ENCODE results near the gene POU6F1.
A peak's percentile ranks its signal among the peaks of the same experiment; 100 is the strongest.

The POU6F1 gene

GRCh38 chr12:51242120-51242519 is 24.3 kb upstream of the POU6F1 start:
- TF ChIP-seq CTCF (IDR thresholded peaks at IDR 0.05; ENCODE audit: low read depth, low read length, missing control alignments) = no peak
- no peak overlapping the region for H3K4me3 ChIP-seq (replicated peaks; ENCODE audit: low read depth, low read length)
- no peak for DNase-seq (ENCODE audit: extremely low read depth, low read depth)

- no peak overlapping the region for H3K4me3 ChIP-seq (replicated peaks; ENCODE audit: low read depth, low read length)
- no peak for TF ChIP-seq CTCF (IDR thresholded peaks at IDR 0.05; ENCODE audit: low read depth, low read length, missing control alignments)
- no peak for DNase-seq (ENCODE audit: extremely low read depth, low read depth)
These were observed 23.1 kb upstream of the POU6F1 start for GRCh38 chr12:51240971-51241370.

GRCh38 chr12:51238510-51239334 is 20.9 kb upstream of the POU6F1 start, which contains the start of gene DAZAP2:
DAZAP2 (plus strand) TSS chr12:51238826; CDS start chr12:51238908, 82 bp downstream.
- DNase-seq (ENCODE audit: extremely low read depth, low read depth) = peak; percentile 76
- no peak for TF ChIP-seq CTCF (IDR thresholded peaks at IDR 0.05; ENCODE audit: low read depth, low read length, missing control alignments)
- peak within 1 kb of the TSS; percentile 96 for H3K4me3 ChIP-seq (replicated peaks; ENCODE audit: low read depth, low read length)

- peak overlapping the region; percentile 96 for H3K4me3 ChIP-seq (replicated peaks; ENCODE audit: low read depth, low read length)
- no peak for TF ChIP-seq CTCF (IDR thresholded peaks at IDR 0.05; ENCODE audit: low read depth, low read length, missing control alignments)
- no peak for DNase-seq (ENCODE audit: extremely low read depth, low read depth)
These were observed 20.2 kb upstream of the POU6F1 start for GRCh38 chr12:51238037-51238509.

- TF ChIP-seq CTCF (IDR thresholded peaks at IDR 0.05; ENCODE audit: low read depth, low read length, missing control alignments) = no peak
- no peak for DNase-seq (ENCODE audit: extremely low read depth, low read depth)
These were observed 16.7 kb upstream of the POU6F1 start for GRCh38 chr12:51234530-51234929.

GRCh38 chr12:51232642-51233041 is 14.8 kb upstream of the POU6F1 start:
- no peak overlapping the region for H3K4me3 ChIP-seq (replicated peaks; ENCODE audit: low read depth, low read length)
- TF ChIP-seq CTCF (IDR thresholded peaks at IDR 0.05; ENCODE audit: low read depth, low read length, missing control alignments) = no peak
- DNase-seq (ENCODE audit: extremely low read depth, low read depth) = no peak

More at GRCh38 chr12:51234530-51234929, 16.7 kb upstream of the POU6F1 start:
- no peak overlapping the region for H3K4me3 ChIP-seq (replicated peaks; ENCODE audit: low read depth, low read length)

All from HFF-Myc (cell line).